Activated CD4-positive, alpha-beta T cell treated with anti-CD3 and anti-CD28 coated beads for 1 hour (primary cell): ENCODE measurements around the gene ACTRT2.

ENCODE experiments used
- DNase-seq: peaks from one replicate; pipeline ENCODE4 v3.0.0-alpha.2; 2020

The ACTRT2 gene

GRCh38 chr1:3021233-3021671 is at the start of gene ACTRT2:
ACTRT2 (plus strand) TSS chr1:3021467; CDS start chr1:3021687, 220 bp downstream.
- no peak for DNase-seq

GRCh38 chr1:2971609-2972008 is 49.7 kb upstream of the ACTRT2 start:
- DNase-seq: no peak

- DNase-seq: peak; percentile 5
These were observed 49.0 kb upstream of the ACTRT2 start for GRCh38 chr1:2972011-2972878.

GRCh38 chr1:2972879-2973575 is 48.2 kb upstream of the ACTRT2 start:
- DNase-seq: peak; percentile 6

- DNase-seq: peak; percentile 5
These were observed 47.4 kb upstream of the ACTRT2 start for GRCh38 chr1:2973601-2974593.

GRCh38 chr1:2974701-2975301 is 46.5 kb upstream of the ACTRT2 start:
- peak; percentile 1 for DNase-seq

GRCh38 chr1:2975466-2976179 is 45.6 kb upstream of the ACTRT2 start:
- peak; percentile 7 for DNase-seq

- no peak for DNase-seq
These were observed 45.1 kb upstream of the ACTRT2 start for GRCh38 chr1:2976180-2976562.

GRCh38 chr1:2977886-2978611 is 43.2 kb upstream of the ACTRT2 start:
- no peak for DNase-seq

- DNase-seq: no peak
These were observed 42.5 kb upstream of the ACTRT2 start for GRCh38 chr1:2978691-2979190.

- peak; percentile 6 for DNase-seq
These were observed 41.8 kb upstream of the ACTRT2 start for GRCh38 chr1:2979191-2980072.

- DNase-seq: no peak
These were observed 41.0 kb upstream of the ACTRT2 start for GRCh38 chr1:2980073-2980791.

GRCh38 chr1:2980849-2981248 is 40.4 kb upstream of the ACTRT2 start:
- DNase-seq: no peak

- no peak for DNase-seq
These were observed 39.9 kb upstream of the ACTRT2 start for GRCh38 chr1:2981388-2981787.

GRCh38 chr1:2981981-2982614 is 39.2 kb upstream of the ACTRT2 start:
- no peak for DNase-seq

GRCh38 chr1:2982615-2983318 is 38.5 kb upstream of the ACTRT2 start:
- no peak for DNase-seq

GRCh38 chr1:2983319-2983705 is 38.0 kb upstream of the ACTRT2 start:
- DNase-seq: no peak
